CD4-positive, CD25-positive, alpha-beta regulatory T cell (primary cell): ENCODE measurements around the gene BCR. TPM values are rescaled to one million over a fixed set of nuclear protein-coding genes. Genes with fewer than 3 reads are reported as not detected.
A peak's percentile ranks its signal among the peaks of the same experiment; 100 is the strongest.

Source experiments
- ATAC-seq, 2 donors: fragments of 150-1000 bp; cut with Tn5 transposase; one replicate each; pipeline ENCODE4 v1.10.0; 2021; ENCODE audit warnings: low read depth in 2 of 2, moderate number of reproducible peaks in 2 of 2, moderate library complexity in 1 of 2
- DNase-seq, 3 donors: peaks; one replicate each; pipeline versions ENCODE4 v3.0.0 to v3.0.0-alpha.2; 2012 to 2022; ENCODE audit warnings: mixed read lengths in 1 of 3
- H3K27ac ChIP-seq: one replicate; pipeline ENCODE4 v1.7.0; 2013; ENCODE audit warnings: mild to moderate bottlenecking, low read length; ENCODE audit not compliant: insufficient read depth, poor library complexity, severe bottlenecking
- H3K27me3 ChIP-seq: one replicate; pipeline ENCODE4 v1.7.0; 2013; ENCODE audit warnings: low read length; ENCODE audit not compliant: control insufficient read depth, insufficient read depth
- H3K36me3 ChIP-seq: one replicate; pipeline ENCODE4 v1.7.0; 2013; ENCODE audit warnings: mild to moderate bottlenecking, low read length, moderate library complexity; ENCODE audit not compliant: control insufficient read depth, insufficient read depth
- H3K4me1 ChIP-seq: 2 replicates; pipeline ENCODE4 v1.7.0; 2013; ENCODE audit warnings: mild to moderate bottlenecking, low read length; ENCODE audit not compliant: insufficient read depth, control insufficient read depth, poor library complexity, severe bottlenecking
- H3K4me3 ChIP-seq: one replicate; pipeline ENCODE4 v1.7.0; 2013; ENCODE audit warnings: low read depth, mild to moderate bottlenecking, low read length, moderate library complexity
- H3K9me3 ChIP-seq, 2 experiments: 1 replicate in 1 of 2; 2 replicates in 1 of 2; pipeline ENCODE4 v1.7.0; 2013; ENCODE audit warnings: low read length in 2 of 2, mild to moderate bottlenecking in 1 of 2, moderate library complexity in 1 of 2; ENCODE audit not compliant: control insufficient read depth in 2 of 2
- H3K27ac Mint-ChIP-seq, 3 donors: one replicate each; pipeline ENCODE4 v1.8.0; 2020 to 2022; ENCODE audit warnings: mild to moderate bottlenecking in 3 of 3, mixed read lengths in 3 of 3, moderate library complexity in 2 of 3
- H3K27me3 Mint-ChIP-seq: one replicate; pipeline ENCODE4 v1.8.0; 2022; ENCODE audit warnings: mild to moderate bottlenecking, mixed read lengths
- H3K36me3 Mint-ChIP-seq: one replicate; pipeline ENCODE4 v1.8.0; 2020; ENCODE audit warnings: mixed read lengths
- H3K4me1 Mint-ChIP-seq, 4 donors: one replicate each; pipeline ENCODE4 v1.8.0; 2020 to 2022; ENCODE audit warnings: mixed read lengths in 4 of 4, mild to moderate bottlenecking in 1 of 4
- H3K4me3 Mint-ChIP-seq, 4 donors: one replicate each; pipeline ENCODE4 v1.8.0; 2020 to 2022; ENCODE audit warnings: mild to moderate bottlenecking in 4 of 4, mixed read lengths in 4 of 4, moderate library complexity in 3 of 4
- H3K9me3 Mint-ChIP-seq, 7 donors: one replicate each; pipeline ENCODE4 v1.8.0; 2020 to 2022; ENCODE audit warnings: mixed read lengths in 7 of 7, mild to moderate bottlenecking in 3 of 7, moderate library complexity in 2 of 7
- polyA plus RNA-seq, 4 donors: library from polyadenylated mRNA; unstranded; fragments of 300-500 nt; fragmentation: Illumina TruSeq; gene quantifications; one replicate each; pipeline ENCODE4 v1.2.3, GENCODE V29; 2021
- total RNA-seq: library from RNA; stranded (reverse); gene quantifications from one replicate; pipeline ENCODE4 v1.2.3, GENCODE V29; 2022

Gene BCR
- total and polyA plus RNA-seq, 5 donors from 2014 or later, result 2.6 to 66.3 (median 2.8) TPM

GRCh38 chr22:23274146-23274526 is 93.8 kb downstream of the BCR start:
- H3K4me1 Mint-ChIP-seq, result peaks cover 0 to 4% (median 0%) of the 10 kb centered on the region in 4 donors
- Histone ChIP-seq H3K9me3 (no peaks in the 10 kb centered on the region), H3K27ac (no peak overlapping the region), H3K4me3 (no peak overlapping the region), H3K27me3 (no peaks in the 10 kb centered on the region), H3K36me3 (peaks cover 40% of the 10 kb centered on the region), H3K4me1 (no peaks in the 10 kb centered on the region)
- H3K27me3 Mint-ChIP-seq, result no peaks in the 10 kb centered on the region
- H3K36me3 Mint-ChIP-seq, result peaks cover 24% of the 10 kb centered on the region
- DNase-seq, result no peak
- no peak overlapping the region for H3K4me3 Mint-ChIP-seq
- no peak for ATAC-seq
- no peaks in the 10 kb centered on the region for H3K9me3 Mint-ChIP-seq
- H3K27ac Mint-ChIP-seq, result no peak overlapping the region

GRCh38 chr22:23274891-23275694 is 94.8 kb downstream of the BCR start:
- Mint-ChIP-seq H3K27me3 (no peaks in the 10 kb centered on the region), H3K4me1 (peaks cover 0 to 4% (median 0%) of the 10 kb centered on the region in 4 donors), H3K9me3 (no peaks in the 10 kb centered on the region), H3K36me3 (peaks cover 30% of the 10 kb centered on the region), H3K4me3 (peak overlapping the region in 1 of 4 donors; percentile 43), H3K27ac (no peak overlapping the region)
- Histone ChIP-seq H3K4me3 (no peak overlapping the region), H3K27ac (no peak overlapping the region), H3K36me3 (peaks cover 37% of the 10 kb centered on the region), H3K9me3 (no peaks in the 10 kb centered on the region), H3K4me1 (no peaks in the 10 kb centered on the region), H3K27me3 (no peaks in the 10 kb centered on the region)
- DNase-seq (no peak), ATAC-seq (no peak)

DNA sequence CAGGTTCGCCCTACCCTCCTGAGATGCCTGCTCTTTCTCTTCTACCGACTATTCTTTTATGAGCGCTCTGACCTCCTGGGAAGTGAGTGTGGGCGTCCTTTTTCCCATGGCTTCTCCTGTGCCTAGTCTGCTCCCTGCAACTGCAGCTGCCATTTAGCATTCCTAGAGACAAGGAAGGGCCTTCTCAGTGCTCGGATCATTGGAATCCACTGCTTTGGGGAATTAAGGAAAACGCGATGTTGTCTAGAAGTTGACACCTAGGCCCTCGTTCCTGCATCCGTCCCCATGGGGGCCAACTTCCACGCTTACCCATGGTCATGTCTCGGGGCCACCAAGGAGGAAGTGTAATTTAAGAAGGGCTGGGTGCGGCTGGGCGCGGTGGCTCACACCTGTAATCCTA is 95.4 kb downstream of the BCR start:
- no peaks in the 10 kb centered on the region for H3K27me3 ChIP-seq
- no peak overlapping the region for H3K27ac Mint-ChIP-seq

DNA sequence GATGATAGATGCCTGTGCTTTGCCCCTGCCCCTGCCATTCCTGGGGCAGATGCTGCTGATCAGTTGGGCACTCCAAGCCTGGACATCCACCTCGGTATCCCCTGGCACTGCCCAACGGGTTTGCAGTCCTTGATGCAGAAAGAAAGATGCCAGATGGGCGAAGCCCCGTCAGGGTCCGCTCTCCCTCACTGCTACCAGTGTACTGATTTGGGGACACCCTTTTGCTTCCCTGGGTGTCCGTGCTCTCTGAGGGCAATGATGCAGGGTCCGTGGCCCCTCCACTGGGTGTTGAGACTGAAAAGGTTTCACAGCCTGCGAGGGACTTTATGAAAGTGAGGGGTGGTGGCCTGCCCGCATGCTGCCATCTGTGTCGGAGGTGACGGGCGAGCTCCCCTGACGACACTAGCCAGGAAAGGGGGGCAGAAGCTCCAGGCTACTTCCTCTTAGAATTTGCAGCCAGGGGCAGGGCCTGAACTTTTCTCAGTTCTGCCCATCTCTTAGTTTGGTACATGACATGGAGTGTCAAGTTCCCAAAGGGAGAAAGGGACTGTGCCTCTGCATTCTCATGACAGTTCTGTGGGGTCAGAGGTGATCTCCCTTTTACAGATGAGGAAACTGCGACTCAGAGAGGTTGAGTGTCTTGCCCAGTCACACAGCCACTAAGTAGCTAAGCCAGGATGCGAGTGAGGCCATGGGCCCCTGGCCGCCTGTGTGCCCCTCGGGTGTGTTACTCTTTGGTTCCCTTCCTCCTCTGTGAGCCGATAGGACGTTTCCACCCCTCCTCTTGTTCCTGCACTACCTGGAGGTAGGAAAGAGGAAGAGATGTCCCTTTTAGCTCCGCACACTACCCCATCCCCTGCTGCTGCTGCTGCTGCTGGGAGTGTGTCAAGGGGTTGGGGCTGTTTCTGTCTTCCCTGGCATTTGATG is 96.6 kb downstream of the BCR start:
- H3K36me3 ChIP-seq, result peaks cover 25% of the 10 kb centered on the region
- ATAC-seq, result no peak
- no peak for DNase-seq
- H3K9me3 ChIP-seq, result no peaks in the 10 kb centered on the region
- H3K4me1 ChIP-seq, result peaks cover 7% of the 10 kb centered on the region
- Mint-ChIP-seq H3K4me1 (peaks cover 0 to 4% (median 0%) of the 10 kb centered on the region in 4 donors), H3K27ac (no peak overlapping the region), H3K4me3 (no peak overlapping the region), H3K36me3 (peaks cover 24% of the 10 kb centered on the region), H3K27me3 (no peaks in the 10 kb centered on the region), H3K9me3 (no peaks in the 10 kb centered on the region)
- no peaks in the 10 kb centered on the region for H3K27me3 ChIP-seq
- H3K4me3 ChIP-seq, result no peak overlapping the region
- H3K27ac ChIP-seq, result no peak overlapping the region

More for the DNA sequence above, 95.4 kb downstream of the BCR start:
- ATAC-seq (no peak), DNase-seq (no peak)
- Histone ChIP-seq H3K4me1 (no peaks in the 10 kb centered on the region), H3K36me3 (peaks cover 35% of the 10 kb centered on the region), H3K4me3 (no peak overlapping the region), H3K9me3 (no peaks in the 10 kb centered on the region), H3K27ac (no peak overlapping the region)
- Mint-ChIP-seq H3K36me3 (peaks cover 28% of the 10 kb centered on the region), H3K4me1 (peaks cover 0 to 4% (median 0%) of the 10 kb centered on the region in 4 donors), H3K4me3 (peak overlapping the region in 1 of 4 donors; percentile 43), H3K27me3 (no peaks in the 10 kb centered on the region), H3K9me3 (no peaks in the 10 kb centered on the region)

GRCh38 chr22:23277583-23278295 is 97.4 kb downstream of the BCR start:
- no peak overlapping the region for H3K27ac Mint-ChIP-seq
- peaks cover 24% of the 10 kb centered on the region for H3K36me3 Mint-ChIP-seq

GRCh38 chr22:23278883-23279675 is 98.8 kb downstream of the BCR start:
- Mint-ChIP-seq H3K27me3 (no peaks in the 10 kb centered on the region), H3K9me3 (no peaks in the 10 kb centered on the region), H3K4me3 (no peak overlapping the region), H3K4me1 (peaks cover 0 to 4% (median 0%) of the 10 kb centered on the region in 4 donors), H3K27ac (peak overlapping the region in 1 of 3 donors; percentile 38), H3K36me3 (peaks cover 15% of the 10 kb centered on the region)
- no peaks in the 10 kb centered on the region for H3K27me3 ChIP-seq
- ATAC-seq (no peak), DNase-seq (no peak)
- no peak overlapping the region for H3K4me3 ChIP-seq
- H3K27ac ChIP-seq, result no peak overlapping the region
- no peaks in the 10 kb centered on the region for H3K9me3 ChIP-seq
- peaks cover 9% of the 10 kb centered on the region for H3K4me1 ChIP-seq
- peaks cover 10% of the 10 kb centered on the region for H3K36me3 ChIP-seq

More at GRCh38 chr22:23277583-23278295, 97.4 kb downstream of the BCR start:
- Histone ChIP-seq H3K4me3 (no peak overlapping the region), H3K27ac (no peak overlapping the region), H3K9me3 (no peaks in the 10 kb centered on the region), H3K36me3 (peaks cover 17% of the 10 kb centered on the region), H3K27me3 (no peaks in the 10 kb centered on the region), H3K4me1 (peaks cover 9% of the 10 kb centered on the region)
- ATAC-seq (no peak), DNase-seq (no peak)
- H3K4me3 Mint-ChIP-seq, result no peak overlapping the region
- H3K4me1 Mint-ChIP-seq, result peaks cover 0 to 4% (median 0%) of the 10 kb centered on the region in 4 donors
- no peaks in the 10 kb centered on the region for H3K27me3 Mint-ChIP-seq
- no peaks in the 10 kb centered on the region for H3K9me3 Mint-ChIP-seq

- Histone ChIP-seq H3K27ac (no peak overlapping the region), H3K4me3 (no peak overlapping the region), H3K36me3 (peaks cover 10% of the 10 kb centered on the region), H3K9me3 (no peaks in the 10 kb centered on the region), H3K4me1 (peaks cover 9% of the 10 kb centered on the region), H3K27me3 (no peaks in the 10 kb centered on the region)
- no peak for DNase-seq
- Mint-ChIP-seq H3K36me3 (peaks cover 13% of the 10 kb centered on the region), H3K9me3 (no peaks in the 10 kb centered on the region), H3K4me3 (no peak overlapping the region), H3K27me3 (no peaks in the 10 kb centered on the region), H3K4me1 (peaks cover 0 to 4% (median 0%) of the 10 kb centered on the region in 4 donors), H3K27ac (peak overlapping the region in 1 of 3 donors; percentile 38)
- ATAC-seq, result no peak
These were observed 99.5 kb downstream of the BCR start for GRCh38 chr22:23279781-23280180.
